ENCODE data around the gene AGMAT.
A peak's percentile ranks its signal among the peaks of the same experiment; 100 is the strongest.

The AGMAT gene

DNA sequence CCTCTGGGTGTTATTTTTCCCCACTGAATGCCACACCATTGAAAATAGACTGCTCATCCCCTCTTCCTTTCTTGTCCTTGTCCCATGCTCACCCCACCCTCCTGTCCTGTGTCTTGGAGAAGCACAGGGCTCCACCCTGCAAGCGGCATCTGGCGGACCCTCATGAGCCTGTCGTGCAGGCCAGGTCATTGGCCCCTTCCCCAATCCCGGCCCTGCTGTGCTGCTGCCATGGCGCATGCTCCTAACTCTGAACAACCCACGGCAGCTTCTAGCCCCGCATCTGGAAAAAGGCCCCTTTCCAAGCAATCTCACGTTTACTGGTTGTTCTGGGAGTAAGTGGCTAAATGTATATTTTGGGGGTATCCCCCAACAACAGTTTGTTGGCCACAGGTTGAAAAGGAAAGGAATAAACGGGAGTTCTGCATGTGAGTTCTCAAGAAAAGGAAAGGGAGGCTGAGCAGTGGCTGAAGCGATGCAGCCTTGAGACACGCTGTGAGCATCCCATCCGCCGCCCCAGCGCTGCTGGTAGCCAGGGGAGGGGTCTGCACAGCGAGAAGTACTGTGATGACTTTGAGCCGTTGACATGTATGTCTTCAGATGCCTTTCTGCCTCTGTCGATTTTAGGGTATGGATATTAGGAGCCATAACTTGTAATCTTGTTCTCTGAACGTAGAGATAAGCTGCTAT is 16.3 kb downstream of the AGMAT start:
- DNase-seq (ENCODE audit: low spot score): no peak

DNA sequence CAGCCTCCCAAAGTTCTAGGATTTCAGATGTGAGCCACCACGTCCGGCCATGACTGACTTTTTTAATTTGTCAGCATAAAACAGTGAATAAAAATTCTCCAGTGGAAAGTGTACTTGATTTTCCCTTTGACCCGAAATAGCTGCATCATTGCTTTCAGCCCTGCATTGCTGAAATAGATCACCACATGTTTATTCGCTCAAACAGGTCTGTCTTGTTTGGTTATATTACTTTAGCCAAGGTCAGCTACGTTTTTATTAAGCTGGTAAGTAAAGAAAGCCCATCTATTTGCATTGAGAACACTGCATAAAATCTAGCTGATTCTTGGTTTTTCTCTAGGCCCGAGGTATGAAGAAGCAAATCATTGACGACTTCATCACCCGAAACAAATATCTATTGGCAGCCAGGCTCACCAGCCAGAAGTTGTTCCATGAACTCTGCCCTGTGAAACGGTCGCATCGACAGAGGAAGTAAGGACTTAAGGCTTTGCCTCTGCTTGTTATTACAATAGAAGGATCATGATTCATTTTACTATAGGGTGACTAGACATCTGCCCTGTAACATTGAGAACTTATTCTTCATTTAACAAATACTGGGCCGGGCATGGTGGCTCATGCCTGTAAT is 25.6 kb downstream of the AGMAT start:
- DNase-seq (ENCODE audit: low spot score): no peak

DNA sequence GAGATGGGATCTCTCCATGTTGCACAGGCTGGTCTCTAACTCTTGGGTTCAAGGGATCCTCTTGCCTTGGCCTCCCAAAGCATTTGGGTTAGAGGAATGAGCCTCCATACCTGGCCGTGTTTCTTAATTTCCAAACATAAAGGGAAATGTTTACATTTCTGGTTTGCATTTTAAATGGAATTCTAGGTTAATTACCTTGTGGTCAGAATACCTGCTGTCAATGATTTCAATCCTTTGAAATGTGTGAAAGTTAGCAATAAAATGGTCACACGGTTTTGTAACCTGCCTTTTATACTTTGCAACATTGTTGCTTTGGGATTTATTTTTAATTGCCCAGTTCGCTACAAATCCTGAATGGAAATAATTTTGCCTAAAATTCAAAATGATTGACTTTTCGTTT is 26.3 kb downstream of the AGMAT start:
- no peak for DNase-seq (ENCODE audit: low spot score)

DNA sequence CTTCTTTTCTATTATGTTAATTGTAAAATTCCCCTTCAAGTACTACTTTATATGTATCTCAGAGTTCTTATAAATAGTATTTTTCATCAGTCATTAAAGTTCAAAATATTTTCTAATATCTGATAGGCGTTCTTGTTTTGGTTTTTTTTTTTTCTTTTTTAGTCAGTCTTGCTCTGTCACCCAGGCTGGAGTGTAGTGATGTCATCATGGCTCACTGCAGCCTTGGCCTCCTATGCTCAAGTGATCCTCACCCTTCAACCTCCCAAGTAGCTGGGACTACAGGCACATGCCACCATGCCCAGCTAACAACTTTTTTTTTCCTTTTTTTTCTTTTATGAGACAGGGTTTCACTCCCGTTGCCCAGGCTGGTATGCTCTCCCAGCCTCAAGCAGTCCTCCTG is 27.3 kb downstream of the AGMAT start:
- no peak for DNase-seq (ENCODE audit: low spot score)

DNA sequence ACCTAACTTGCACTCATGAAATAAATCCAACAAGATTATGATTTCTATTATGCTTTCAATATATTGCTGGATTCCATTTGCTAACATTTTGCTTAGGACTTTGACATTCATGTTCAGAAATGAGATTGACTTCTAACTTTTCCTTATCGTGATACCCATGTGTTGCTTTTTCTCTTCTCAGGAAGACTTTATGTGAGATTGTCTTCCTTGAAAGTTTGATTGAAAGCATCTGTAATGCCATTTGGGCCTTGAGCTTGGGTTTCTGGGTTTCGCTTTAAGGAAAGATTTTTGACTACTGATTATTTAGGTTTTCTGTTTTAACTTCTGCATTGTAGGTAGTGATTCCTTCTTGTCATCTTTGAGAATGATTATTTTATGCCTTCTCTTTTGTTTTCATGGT is 27.8 kb downstream of the AGMAT start:
- no peak for DNase-seq (ENCODE audit: low spot score)

DNA sequence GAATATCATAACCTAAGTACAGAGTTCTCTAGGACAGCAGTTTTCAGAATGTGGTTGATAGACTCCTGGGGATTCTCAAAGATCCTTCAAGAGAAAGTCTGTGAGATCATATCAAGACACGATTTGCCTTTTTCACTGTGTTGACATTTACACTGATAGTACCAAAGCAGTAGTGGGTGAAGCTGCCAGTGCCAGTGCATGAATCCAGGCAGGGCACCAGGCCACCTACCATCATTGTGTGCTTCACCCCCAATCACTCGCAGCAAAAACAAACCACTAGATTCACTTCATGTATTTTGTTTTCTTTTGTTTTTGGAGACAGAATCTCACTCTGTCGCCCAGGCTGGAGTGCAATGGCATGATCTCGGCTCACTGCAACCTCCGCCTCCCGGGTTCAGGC is 34.3 kb downstream of the AGMAT start:
- no peak for DNase-seq (ENCODE audit: low spot score)

DNA sequence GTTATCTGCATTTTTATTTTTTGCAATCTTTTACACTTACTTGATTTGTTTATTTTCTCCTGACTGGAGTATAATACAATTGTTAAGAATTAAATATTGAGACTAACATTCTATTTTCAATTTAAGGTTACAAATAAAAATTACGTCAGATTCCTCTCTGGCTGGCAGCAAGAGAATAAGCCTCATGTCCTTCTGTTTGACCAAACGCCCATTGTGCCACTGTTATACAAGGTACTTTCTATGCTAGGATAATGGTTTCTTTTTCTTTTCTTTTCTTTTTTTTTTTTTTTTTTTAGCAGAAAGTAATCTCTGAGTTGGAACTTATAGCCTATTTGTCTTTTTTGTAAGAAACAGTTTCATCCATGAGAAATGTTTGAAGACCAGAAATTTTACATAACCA is 38.2 kb downstream of the AGMAT start:
- DNase-seq (ENCODE audit: low spot score): no peak

DNA sequence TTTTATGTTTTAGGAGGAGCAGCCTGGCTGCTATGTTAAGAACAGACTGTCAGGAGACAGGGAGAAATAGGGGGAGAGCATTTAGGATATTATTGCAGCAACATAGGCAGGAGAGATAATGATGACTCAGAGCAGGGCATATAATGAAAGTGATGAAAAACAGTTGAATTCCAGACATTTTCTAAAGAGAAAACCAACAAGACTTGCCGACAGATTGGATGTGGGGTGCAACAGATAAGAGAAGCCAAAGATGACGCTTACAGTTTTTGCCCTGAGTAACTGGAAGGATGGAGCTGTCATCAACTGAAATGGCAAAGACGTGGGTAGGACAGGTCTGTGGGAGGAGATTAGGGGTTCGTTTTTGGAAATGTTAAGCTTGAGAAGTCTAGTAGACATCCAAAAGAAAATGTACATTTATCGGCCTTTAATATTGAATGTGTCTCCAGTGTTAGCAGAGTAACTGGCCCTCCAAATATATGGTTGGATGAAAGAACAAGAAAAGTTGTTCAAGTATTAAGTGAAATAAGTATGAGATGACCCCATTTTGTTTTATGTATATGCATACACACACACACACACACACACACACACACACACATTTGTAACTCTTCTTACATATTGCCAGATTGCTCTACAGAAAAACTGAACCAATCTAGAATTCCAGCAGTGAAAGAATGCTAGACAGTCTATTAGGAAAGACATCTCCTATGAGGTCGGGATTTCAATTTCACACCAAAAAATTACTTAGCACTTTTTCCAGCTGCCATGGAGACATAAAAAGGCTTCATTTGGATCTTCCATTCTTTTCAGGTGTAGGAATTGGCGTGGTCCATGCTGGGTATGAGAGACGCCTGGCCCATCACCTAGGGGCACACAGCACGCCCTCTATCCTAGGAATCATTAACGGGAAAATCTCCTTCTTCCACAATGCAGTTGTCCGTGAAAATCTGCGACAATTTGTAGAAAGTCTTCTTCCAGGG is 41.0 kb downstream of the AGMAT start:
- no peak for DNase-seq (ENCODE audit: low spot score)

DNA sequence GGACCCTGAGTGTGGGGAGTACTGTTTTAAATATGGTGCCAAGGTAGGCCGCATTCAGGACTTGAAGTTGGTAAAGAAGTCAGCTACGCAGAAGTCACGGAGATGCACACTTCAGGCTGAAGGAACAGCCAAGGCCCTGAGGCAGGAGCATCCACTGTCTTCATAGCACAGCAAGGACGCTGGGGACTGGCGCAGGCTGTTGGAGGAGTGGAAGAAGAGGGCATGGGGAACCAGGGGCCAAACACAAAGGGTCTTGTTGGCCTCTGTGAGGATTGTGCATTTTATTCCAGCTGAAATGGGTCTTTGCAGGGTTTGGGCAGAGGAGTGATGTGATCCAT is 41.6 kb downstream of the AGMAT start:
- no peak for DNase-seq (ENCODE audit: low spot score)

DNA sequence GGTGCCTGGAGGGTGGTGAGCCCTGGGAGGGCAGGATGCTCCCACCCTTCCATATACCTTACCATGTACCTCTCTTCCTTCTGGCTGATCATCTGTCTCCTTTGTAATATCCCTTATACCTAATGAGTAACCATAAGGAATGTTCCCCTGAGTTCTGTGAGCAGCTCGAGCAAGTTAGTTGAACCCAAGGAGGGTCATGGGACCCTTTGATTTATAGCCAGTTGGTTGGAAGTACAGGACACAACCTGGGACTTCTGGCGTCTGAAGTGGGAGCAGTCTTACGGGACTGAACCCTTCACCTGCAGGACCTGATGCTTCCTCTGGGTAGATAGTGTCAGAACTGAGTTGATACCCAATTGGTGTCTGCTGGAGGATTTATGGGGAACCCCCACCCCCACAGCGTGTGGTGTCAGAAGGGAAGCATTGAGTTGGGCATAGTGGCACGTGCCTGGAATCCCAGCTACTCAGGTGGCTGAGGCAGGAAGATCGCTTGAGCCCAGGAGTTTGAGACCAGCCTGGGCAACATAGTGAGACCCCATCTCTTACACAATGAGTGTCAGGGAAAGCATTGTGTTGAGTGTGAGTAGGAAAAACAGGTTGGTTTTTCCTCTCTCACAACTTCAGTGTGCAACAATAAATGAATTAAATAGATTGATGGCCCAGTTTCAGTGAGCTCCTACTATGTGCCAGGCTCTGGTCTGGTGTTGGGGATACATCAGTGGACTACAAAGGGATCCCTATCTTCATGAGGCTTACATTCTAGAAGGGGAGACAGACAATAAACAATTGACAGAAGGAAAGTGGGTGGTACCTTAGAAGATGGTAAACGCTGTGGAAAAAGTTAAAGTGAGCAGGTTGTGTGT is 42.2 kb downstream of the AGMAT start:
- no peak for DNase-seq (ENCODE audit: low spot score)

DNA sequence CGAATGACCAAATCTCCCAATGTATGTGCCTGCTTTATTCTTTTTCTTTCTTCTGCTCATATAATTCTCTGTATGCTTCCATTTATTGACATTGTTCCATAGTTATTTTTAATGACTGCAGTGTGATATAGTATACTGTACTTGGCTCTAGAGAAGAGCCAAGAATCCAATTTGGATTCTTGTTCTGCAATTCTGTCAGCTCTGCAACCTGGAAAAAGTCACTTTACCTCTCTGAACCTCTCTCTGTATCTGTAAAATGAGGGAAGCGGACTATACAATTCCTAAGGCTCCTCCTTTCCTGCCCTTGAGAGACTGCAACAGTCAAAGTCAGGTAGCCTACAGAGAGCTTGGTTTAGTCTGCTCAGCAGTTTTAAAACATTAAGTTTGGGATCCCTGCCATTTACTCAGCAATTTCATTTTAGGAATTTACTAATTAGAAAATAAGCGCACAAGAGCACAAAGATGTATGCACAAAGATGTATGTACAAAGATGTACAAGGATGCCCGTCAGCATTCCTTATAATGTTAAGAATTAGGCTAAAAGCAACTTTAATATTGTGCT is 43.5 kb downstream of the AGMAT start:
- no peak for DNase-seq (ENCODE audit: low spot score)

DNA sequence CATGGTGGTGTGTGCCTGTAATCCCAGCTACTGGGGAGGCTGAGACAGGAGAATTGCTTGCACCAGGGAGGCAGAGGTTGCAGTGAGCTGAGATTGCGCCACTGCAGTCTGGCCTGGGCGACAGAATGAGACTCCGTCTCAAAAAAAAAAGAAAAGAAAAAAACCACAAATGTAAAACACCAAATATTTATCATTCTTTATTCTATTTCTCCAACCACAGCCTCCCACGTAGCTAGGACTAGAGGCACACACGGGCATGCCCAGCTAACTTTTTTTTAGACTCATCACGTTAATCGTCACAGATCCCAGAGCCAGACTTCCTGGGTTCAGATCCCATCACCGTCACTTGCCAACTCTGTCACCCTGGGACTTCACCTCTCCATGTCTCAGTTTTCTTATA is 44.7 kb downstream of the AGMAT start:
- no peak for DNase-seq (ENCODE audit: low spot score)

DNA sequence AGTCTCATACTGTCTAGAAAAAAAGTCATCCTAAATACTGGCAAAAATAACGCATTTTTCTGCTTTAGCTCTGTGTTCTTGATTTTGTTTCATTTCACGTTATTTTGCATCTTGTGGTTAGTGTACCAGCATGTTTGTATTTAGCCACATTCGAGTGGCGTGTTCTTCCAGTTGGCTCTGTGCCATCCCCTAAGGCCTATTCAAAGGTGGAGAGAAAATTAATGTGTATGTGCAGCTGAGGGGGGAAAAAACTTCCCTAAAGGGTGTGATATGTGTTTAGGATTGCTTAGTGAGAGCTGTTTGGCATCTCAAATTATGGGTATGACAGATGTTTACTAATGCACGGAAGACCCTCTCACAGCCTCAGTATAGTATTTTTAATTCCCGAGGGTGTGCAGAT is 46.1 kb downstream of the AGMAT start:
- no peak for DNase-seq (ENCODE audit: low spot score)

DNA sequence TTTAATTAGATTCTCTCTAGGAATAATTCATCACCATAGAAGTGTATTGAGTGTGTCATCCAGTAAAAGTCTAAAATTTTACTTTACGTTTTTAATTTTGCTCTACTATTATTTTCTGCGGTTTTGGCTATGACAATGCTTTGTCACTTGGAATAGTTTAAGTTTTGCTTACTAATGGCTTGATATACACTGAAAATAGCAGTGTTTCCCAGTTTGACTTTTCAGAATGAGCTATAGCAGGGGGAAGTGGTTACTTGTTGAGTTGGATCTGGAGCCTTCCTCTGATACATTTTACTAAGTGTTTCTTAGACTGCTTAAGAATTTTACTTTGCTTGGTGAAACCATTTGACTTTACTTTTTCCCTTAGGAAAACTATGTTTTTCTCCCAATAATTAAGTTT is 53.2 kb downstream of the AGMAT start:
- no peak for DNase-seq (ENCODE audit: low spot score)

DNA sequence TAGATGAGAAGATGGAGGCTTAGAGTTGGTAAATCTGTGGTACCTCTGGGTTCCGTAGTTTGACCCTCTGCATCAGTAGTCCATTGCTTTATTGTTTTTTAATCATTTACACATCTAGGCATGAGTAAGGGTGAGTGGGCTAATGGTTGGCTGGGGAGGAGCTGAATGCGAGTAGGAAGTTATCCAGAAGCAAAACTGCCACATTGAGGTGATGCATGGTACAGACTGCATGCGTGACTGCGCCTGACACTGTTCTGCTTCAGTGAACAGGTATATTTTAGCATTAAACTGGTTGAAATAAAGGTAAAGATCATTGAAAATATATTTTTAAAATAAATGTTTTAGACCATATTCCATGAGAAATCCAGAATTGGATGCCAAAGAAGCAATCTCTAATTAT is 53.8 kb downstream of the AGMAT start:
- DNase-seq (ENCODE audit: low spot score): no peak

DNA sequence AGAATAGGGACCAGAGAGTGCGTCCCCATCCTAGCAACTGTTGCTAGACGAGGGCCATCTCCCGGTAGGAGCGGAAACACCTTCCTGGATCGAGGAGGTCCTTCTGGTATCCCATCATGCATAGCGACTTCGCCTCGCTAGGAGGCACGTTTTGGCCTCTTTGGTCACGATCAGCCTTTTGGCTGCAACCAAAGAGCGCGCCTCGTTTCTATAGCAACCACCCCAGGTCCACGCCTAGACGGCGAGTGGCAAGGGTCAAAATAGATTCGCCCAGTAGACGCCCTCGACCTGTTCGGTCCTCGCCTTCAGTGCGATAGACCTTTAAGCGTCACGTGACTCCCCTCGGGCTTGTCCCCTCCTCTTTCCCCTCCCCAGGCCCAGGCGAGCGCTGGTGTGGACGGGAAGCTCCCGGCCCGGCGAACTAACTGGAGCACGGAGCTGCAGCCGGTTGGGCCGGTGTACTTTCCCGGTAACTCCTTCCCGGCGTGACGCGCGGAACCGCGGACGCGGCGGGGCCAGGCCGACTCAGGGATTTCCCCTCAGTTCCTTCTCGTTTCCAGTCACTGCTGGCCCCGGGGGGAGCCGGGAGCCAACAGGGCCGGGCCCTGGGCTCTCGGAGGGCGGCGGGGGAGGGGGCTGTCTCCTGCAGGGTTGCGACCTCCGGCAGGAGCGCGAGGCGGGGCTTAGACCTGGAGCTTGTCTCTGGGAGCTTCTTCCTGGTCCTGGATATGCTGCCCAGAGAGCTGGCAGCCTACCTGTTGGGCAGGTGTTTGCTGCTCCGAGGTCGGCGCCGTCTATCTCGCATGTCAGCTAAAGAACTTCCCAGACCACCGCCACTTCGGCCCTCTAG is 58.1 kb downstream of the AGMAT start, which contains the start of gene DNAJC16:
Gene DNAJC16, plus strand, starts transcription at position 359 of the 850 bp plus-strand sequence. CDS start 2,258 bp downstream, outside the sequence.
- DNase-seq (ENCODE audit: low spot score): peak; percentile 99

DNA sequence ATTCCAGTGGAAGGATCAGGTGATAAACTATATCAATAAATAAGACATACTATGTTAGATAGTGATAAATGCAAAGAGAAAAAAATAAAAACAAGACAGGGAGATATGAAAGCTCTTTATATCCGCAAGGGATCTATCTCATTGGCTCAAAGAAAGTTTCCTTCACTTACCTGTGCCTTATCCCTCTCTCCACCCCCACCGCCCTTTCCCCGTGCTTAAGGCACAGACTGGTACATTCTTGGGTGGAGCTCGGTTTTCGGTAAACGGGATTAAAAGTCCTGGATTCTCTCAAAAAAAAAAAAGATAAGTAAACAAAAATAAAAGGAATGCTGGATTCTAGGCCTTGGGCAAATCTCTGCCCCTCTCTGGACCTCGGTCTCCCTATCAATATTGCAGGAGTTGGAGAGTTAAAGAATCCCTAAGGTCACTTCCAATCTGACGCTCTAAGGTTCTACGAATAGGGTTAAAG is 58.8 kb downstream of the AGMAT start:
- no peak for DNase-seq (ENCODE audit: low spot score)

DNA sequence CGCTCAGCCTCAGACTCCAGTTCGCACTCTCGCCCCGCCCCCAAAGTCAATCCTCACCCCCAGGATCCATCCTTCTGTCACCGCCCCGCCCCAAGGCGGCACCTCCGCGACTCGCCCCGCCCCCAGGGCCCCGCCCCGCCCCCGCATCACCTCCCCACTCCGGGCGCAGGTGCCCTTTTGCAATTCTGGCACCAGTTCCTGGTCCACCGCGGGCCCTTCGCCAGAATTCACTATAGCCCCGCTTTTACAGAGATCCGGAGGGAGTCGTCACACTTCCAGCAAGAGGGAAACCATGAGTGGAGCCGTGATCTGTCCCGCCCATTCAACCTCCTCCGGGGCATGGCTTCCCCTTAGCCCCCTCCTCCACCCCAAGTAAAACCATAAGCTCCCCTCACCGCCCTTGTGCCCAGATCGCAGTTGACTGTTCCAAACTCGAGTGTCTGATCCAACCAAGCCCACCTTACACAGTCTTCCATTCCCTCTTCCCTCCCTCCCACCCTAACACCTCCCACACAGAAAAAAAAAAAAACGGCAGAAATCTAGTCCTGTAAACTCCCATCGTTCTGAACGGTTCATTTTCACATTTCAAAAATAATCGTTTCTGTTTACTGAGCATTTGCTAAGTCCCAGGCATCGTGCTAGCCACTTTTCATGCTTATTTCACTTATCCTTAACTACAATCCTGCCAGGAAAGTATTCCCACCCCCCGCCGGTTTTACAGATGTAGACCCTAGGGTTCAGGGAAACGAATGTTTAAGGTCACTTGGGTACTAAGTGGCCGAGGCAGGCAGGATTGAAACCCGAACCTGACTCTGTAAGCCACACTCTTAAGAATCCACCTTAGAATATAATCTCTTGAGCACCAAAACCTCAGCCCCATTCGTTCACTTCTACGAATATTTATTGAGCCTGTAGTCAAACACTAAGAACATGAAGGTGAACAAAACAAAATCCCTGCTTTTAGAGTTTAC is 59.5 kb downstream of the AGMAT start:
- DNase-seq (ENCODE audit: low spot score): no peak
